WTC11 (cell line): ENCODE results near the gene CHRNA4.
A peak's percentile ranks its signal among the peaks of the same experiment; 100 is the strongest.

ENCODE experiments used
- ATF2 ChIP-seq: sonication (generic); formaldehyde crosslinking; IDR thresholded peaks from 2 replicates; pipeline ENCODE4 v1.8.1; 2022; ENCODE audit warnings: low read depth, missing genetic modification reagents, borderline replicate concordance
- CREM ChIP-seq: sonication (generic); formaldehyde crosslinking; IDR thresholded peaks from 2 replicates; pipeline ENCODE4 v1.8.1; 2022; ENCODE audit warnings: mild to moderate bottlenecking, missing genetic modification reagents, moderate library complexity
- CTCF ChIP-seq: fragments of 200-600 bp; IDR thresholded peaks from 2 replicates; pipeline ENCODE4 v1.8.0; 2022; ENCODE audit warnings: antibody characterized with exemption
- SP1 ChIP-seq: sonication (generic); formaldehyde crosslinking; conservative IDR thresholded peaks from 2 replicates; pipeline ENCODE4 v1.8.1; 2022; ENCODE audit warnings: missing genetic modification reagents
- TEAD4 ChIP-seq: sonication (generic); formaldehyde crosslinking; IDR thresholded peaks from 2 replicates; pipeline ENCODE4 v1.8.0; 2022; ENCODE audit warnings: mild to moderate bottlenecking, missing genetic modification reagents
- ZNF121 ChIP-seq: sonication (generic); formaldehyde crosslinking; IDR thresholded peaks from 2 replicates; pipeline ENCODE4 v1.8.0; 2023; ENCODE audit warnings: missing genetic modification reagents

DNA sequence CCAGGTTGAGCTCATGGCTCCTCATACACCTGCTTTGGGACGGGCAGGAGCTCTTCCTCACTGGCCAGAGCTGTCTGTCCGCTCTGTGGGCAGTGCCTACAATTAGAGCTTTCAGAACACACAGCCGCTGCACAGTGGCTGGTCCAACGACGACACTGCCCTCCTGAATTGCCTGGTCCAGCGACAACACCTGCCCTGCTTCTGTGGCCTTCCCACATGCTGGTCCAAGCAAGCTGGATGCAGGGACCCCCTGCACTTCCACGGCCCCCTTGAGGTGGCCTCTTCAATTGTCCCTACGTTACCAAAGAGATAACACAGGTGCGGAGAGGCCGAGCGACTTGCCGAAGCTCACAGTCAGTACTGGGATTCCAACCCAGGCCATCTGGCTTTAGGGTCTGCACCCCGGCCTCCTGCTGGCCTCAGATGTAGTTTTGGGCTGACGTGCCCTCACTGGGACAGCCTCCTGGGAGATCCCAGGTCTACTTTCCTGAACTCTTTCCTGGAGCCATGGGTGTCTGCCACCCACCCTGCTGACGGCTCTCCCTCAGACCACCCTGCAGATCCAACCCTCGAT, 1.4 kb upstream of the CHRNA4 start:
- TF ChIP-seq ZNF121, result 0 out of 2 replicates have a peak, but pooled peaks have one; percentile 14
- TF ChIP-seq CTCF, result no peak
- no peak for TF ChIP-seq CREM (CRISPR knock-in tag)
- TF ChIP-seq ATF2 (CRISPR knock-in tag), result no peak
- no peak for TF ChIP-seq TEAD4 (CRISPR knock-in tag)
- TF ChIP-seq SP1 (CRISPR knock-in tag), result no peak
